ENCODE results near the gene CFAP410. TPM values are rescaled to one million over a fixed set of nuclear protein-coding genes. Genes with fewer than 3 reads are reported as not detected.
"Not testable (repeated sequence)": the region's sequence is repeated elsewhere in the genome, so short reads cannot be mapped to it uniquely, and the experiment has no call there.

Gene CFAP410
- total and polyA plus RNA-seq, 9 donors, result 1.2 to 40.8 (median 29.3) TPM

DNA sequence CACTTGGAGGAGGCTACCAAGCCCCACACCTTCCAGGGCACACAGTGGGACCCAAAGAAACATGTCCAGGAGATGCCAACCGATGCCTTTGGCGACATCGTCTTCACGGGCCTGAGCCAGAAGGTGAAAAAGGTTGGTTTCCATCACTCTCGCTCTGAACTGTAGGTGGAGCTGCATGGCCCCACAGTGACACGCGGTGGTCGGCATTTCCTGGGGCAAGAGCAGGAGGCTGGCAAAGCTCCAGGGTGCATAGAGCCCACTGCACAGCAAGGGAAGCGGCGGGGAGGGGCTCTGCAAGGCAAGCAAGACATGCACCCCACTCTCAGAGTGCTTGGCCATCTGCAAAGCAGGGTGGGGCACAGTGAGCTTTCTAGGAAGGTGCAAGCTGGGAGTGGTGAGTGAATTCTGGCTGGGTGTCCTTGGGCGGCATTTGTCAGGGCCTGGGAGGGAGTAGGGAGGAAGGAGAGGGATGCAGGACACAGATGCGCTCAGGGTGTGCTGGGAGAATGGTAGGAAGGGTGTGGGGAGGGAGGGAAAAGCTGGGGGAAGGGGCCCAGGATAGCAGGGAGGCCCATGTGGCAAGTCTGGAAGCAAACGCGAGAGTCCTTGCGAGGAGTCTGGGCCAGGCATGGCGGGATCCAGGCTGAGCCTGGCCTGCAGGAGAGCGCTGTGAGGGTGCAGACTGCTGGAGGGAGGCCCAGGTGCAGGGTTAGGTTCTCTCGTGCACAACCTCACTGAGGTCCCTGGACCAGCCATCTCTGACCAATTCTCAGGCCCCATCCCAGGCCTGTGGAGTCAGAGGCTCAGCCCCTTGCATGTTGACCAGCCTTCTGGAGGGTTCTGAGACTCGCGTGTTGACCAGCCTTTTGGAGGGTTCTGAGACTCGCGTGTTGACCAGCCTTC, 25.2 kb upstream of the CFAP410 start:
- intact Hi-C loops (cut with DNase I), result no loop called here
- DNase-seq, result peak in 1 of 5 donors; percentile 21

DNA sequence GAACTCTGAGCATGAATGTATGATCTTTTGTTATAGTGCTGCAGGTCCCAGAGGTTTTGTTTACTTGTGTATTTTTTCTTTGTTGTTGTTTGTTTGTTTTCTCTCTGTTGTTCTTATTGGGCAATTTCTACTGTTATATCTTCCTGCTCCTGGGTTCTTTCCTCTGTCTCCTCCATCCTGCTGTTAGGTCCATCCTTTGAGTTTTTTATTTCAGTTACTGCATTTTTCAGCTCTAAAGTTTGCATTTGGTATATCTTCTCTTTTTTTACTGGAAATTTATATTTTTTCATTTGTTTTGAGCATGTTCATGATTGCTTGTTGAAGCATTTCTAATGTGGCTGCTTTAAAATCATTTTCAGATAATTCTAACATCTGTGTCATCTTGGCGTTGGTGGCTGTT, 24.1 kb upstream of the CFAP410 start:
- Histone ChIP-seq H3K27ac (no peak overlapping the region), H3K4me1 (ENCODE audit: insufficient read depth) (no peaks in the 10 kb centered on the region), H3K9me3 (peaks cover 0 to 5% of the 10 kb centered on the region in 2 donors), H3K4me3 (no peak overlapping the region), H3K27me3 (no peaks in the 10 kb centered on the region), H3K36me3 (no peaks in the 10 kb centered on the region)
- TF ChIP-seq POLR2A (IDR thresholded peaks at IDR 0.05) (no peak), EP300 (IDR thresholded peaks at IDR 0.05) (no peak)
- TF ChIP-seq, protein P1, sequence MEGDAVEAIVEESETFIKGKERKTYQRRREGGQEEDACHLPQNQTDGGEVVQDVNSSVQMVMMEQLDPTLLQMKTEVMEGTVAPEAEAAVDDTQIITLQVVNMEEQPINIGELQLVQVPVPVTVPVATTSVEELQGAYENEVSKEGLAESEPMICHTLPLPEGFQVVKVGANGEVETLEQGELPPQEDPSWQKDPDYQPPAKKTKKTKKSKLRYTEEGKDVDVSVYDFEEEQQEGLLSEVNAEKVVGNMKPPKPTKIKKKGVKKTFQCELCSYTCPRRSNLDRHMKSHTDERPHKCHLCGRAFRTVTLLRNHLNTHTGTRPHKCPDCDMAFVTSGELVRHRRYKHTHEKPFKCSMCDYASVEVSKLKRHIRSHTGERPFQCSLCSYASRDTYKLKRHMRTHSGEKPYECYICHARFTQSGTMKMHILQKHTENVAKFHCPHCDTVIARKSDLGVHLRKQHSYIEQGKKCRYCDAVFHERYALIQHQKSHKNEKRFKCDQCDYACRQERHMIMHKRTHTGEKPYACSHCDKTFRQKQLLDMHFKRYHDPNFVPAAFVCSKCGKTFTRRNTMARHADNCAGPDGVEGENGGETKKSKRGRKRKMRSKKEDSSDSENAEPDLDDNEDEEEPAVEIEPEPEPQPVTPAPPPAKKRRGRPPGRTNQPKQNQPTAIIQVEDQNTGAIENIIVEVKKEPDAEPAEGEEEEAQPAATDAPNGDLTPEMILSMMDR (IDR thresholded peaks at IDR 0.05), result no peak
- DNase-seq, result no peak
- intact Hi-C loops (cut with DNase I), result no loop called here
- WGBS, 3 donors, result 90 to 92% (median 92%) methylated on average over 1 of the region's 1 CpG

More for the DNA sequence above, 25.2 kb upstream of the CFAP410 start:
- Histone ChIP-seq H3K4me3 (no peak overlapping the region), H3K9me3 (peaks cover 0 to 5% of the 10 kb centered on the region in 2 donors), H3K27me3 (no peaks in the 10 kb centered on the region), H3K27ac (no peak overlapping the region), H3K4me1 (ENCODE audit: insufficient read depth) (no peaks in the 10 kb centered on the region), H3K36me3 (no peaks in the 10 kb centered on the region)
- WGBS, 3 donors, result 73 to 79% (median 77%) methylated on average over 22 of the region's 22 CpGs
- no peak for TF ChIP-seq EP300 (IDR thresholded peaks at IDR 0.05)
- TF ChIP-seq, protein P1 (IDR thresholded peaks at IDR 0.05), result no peak
- TF ChIP-seq POLR2A (IDR thresholded peaks at IDR 0.05), result no peak

DNA sequence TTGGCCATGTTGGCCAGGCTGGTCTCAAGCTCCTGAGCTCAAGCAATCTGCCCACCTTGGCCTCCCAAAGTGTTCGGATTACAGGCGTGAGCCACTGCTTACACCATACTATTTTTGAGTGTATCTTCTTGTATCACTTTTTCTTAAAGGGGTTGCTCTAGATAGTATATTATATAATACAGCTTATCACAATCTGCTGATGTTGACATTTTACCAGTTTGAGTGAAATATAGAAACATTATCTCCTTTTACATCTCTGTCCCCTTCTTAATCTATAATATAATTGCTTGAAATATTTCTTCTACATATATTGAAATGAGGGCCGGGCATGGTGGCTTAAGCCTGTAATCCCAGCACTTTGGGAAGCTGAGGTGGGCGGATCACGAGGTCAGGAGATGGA, 22.7 kb upstream of the CFAP410 start:
- intact Hi-C loops (cut with DNase I); H3K4me3 ChIP-seq; H3K4me1 ChIP-seq (ENCODE audit: insufficient read depth); H3K27me3 ChIP-seq; H3K9me3 ChIP-seq; H3K36me3 ChIP-seq; DNase-seq; H3K27ac ChIP-seq: not testable (repeated sequence)
- WGBS, 3 donors, result 81 to 95% (median 92%) methylated on average over 5 of the region's 5 CpGs

DNA sequence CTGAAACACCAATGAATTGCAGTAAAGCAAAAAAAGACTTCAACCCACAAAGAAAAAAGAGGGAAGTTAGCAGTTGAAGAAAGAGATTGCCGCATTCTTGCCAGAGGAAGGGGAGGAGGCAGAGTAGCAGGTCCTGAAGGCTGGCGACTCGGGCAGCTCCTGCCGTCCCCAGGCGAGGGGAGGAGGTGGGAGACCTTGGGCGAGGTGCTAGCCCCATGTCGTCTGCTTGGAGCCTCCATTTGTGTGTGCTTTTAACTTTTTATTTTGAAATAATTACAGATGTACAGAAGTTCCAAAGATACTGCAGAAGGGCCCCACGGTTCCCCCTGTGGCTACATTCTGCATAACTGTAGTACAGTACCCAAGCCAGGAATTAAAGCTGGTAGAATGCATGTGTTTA, 21.0 kb upstream of the CFAP410 start:
- intact Hi-C loops (cut with DNase I), result no loop called here
- WGBS, 3 donors, result 36 to 48% (median 43%) methylated on average over 8 of the region's 8 CpGs
- Histone ChIP-seq H3K36me3 (no peaks in the 10 kb centered on the region), H3K9me3 (peaks cover 0 to 5% of the 10 kb centered on the region in 2 donors), H3K27ac (no peak overlapping the region), H3K4me3 (no peak overlapping the region), H3K4me1 (ENCODE audit: insufficient read depth) (no peaks in the 10 kb centered on the region), H3K27me3 (no peaks in the 10 kb centered on the region)
- no peak for DNase-seq
- TF ChIP-seq, protein P1 (IDR thresholded peaks at IDR 0.05), result no peak
- TF ChIP-seq EP300 (IDR thresholded peaks at IDR 0.05), result no peak
- no peak for TF ChIP-seq POLR2A (IDR thresholded peaks at IDR 0.05)

DNA sequence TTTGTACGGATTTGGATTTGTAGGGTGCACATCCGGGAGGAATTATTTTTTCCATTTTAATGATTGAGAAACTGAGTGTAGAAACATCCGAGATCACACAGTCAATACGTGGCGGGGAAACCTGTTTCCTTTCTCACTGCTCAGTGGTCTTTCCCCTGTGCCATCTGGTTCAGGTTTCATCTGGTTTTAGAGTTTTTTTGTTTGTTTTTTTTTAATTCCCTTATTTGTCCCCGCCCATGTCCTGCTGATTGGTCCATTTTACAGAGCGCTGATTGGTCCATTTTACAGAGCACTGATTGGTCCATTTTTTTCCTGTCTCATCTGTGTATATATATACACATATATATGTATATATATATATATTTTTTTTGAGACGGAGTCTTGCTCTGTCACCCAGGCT, 20.2 kb upstream of the CFAP410 start:
- Histone ChIP-seq H3K9me3 (no peaks in the 10 kb centered on the region), H3K4me3 (no peak overlapping the region), H3K27ac (no peak overlapping the region), H3K4me1 (ENCODE audit: insufficient read depth) (no peaks in the 10 kb centered on the region), H3K36me3 (no peaks in the 10 kb centered on the region), H3K27me3 (no peaks in the 10 kb centered on the region)
- no peak for DNase-seq
- TF ChIP-seq, protein P1 (IDR thresholded peaks at IDR 0.05), result no peak
- no peak for TF ChIP-seq POLR2A (IDR thresholded peaks at IDR 0.05)
- TF ChIP-seq EP300 (IDR thresholded peaks at IDR 0.05), result no peak
- WGBS, 3 donors, result 84 to 86% (median 86%) methylated on average over 8 of the region's 8 CpGs
- intact Hi-C loops (cut with DNase I), result loop anchor here in 1 of 4 donors (10.0 kb wide), 1 partner anchor 105 kb away; no protein-coding TSS in a partner anchor
